Thoracic aorta (tissue), 2 donors: ENCODE data around the gene DCLRE1C. TPM values are rescaled to one million over a fixed set of nuclear protein-coding genes. Genes with fewer than 3 reads are reported as not detected.

Experiments
- ATAC-seq: fragments of 150-250 bp; one replicate; pipeline ENCODE4 v1.8.0; 2017; ENCODE audit warnings: low read depth; ENCODE audit not compliant: insufficient number of reproducible peaks, low FRiP score
- DNase-seq: peaks from one replicate; pipeline ENCODE4 v3.0.0-alpha.2; 2020; ENCODE audit warnings: low spot score
- H3K27ac ChIP-seq, 2 donors: fragments of 200-600 bp; sonication (generic); 1 replicate in 1 of 2; 2 replicates in 1 of 2; pipeline ENCODE4 v1.5.1; 2016; ENCODE audit warnings: mild to moderate bottlenecking in 2 of 2, moderate library complexity in 2 of 2
- H3K27me3 ChIP-seq: fragments of 200-600 bp; sonication (generic); replicated peaks from 2 replicates; pipeline ENCODE4 v1.6.0; 2016; ENCODE audit warnings: mild to moderate bottlenecking; ENCODE audit not compliant: insufficient read depth
- H3K36me3 ChIP-seq: fragments of 200-600 bp; sonication (generic); one replicate; pipeline ENCODE4 v1.5.1; 2016
- H3K4me1 ChIP-seq, 2 donors: fragments of 200-600 bp; sonication (generic); 1 replicate in 1 of 2; 2 replicates in 1 of 2; pipeline versions ENCODE4 v1.5.1 to v1.6.0; 2016; ENCODE audit warnings: low read depth in 2 of 2, mild to moderate bottlenecking in 1 of 2; ENCODE audit not compliant: control insufficient read depth in 1 of 2
- H3K4me3 ChIP-seq: fragments of 200-600 bp; sonication (generic); 2 replicates; pipeline ENCODE4 v1.5.1; 2016; ENCODE audit warnings: mild to moderate bottlenecking
- H3K9me3 ChIP-seq: fragments of 200-600 bp; sonication (generic); 2 replicates; pipeline ENCODE4 v1.5.1; 2016
- total RNA-seq, 2 donors: library from RNA; depleted of rRNA; stranded (reverse); fragments of >200 nt; gene quantifications; one replicate each; pipeline versions ENCODE4 v1.1.0 to v1.2.3, GENCODE V29; 2016
- TF ChIP-seq, protein P1 (sequence below): fragments of 200-600 bp; sonication (generic); IDR thresholded peaks from one replicate; pipeline ENCODE4 v1.5.1; 2019; ENCODE audit warnings: antibody characterized with exemption

Gene DCLRE1C
- total RNA-seq, 2 donors from 2014 or later: 6.9 to 9.9 TPM

- no peaks in the 10 kb centered on the region for H3K27me3 ChIP-seq
- ATAC-seq (no peak), DNase-seq (no peak)
These were observed 17.3 kb downstream of the DCLRE1C start for GRCh38 chr10:14936584-14936983.

DNA sequence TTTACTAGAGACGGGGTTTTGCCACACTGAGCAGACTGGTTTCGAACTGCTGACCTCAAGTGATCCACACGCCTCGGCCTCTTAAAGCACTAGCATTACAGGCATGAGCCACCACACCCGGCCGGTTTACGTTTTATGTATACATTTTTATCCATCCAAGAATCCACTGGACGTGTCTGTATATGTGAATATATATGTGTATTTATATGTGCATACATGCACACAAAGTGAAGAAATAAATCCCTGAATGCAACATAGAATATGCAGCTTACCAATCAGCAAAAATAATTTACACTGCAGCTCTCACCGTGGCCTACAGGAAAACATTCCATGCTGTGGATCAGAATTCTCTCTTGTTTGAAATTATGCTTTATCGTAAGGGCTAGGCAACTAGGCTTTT, 23.3 kb downstream of the DCLRE1C start:
- no peak for ATAC-seq
- no peak overlapping the region for H3K27ac ChIP-seq
- no peaks in the 10 kb centered on the region for H3K9me3 ChIP-seq
- H3K4me1 ChIP-seq: no peaks in the 10 kb centered on the region
- H3K27me3 ChIP-seq: no peaks in the 10 kb centered on the region
- DNase-seq: no peak
- no peak overlapping the region for H3K4me3 ChIP-seq
- TF ChIP-seq, protein P1, sequence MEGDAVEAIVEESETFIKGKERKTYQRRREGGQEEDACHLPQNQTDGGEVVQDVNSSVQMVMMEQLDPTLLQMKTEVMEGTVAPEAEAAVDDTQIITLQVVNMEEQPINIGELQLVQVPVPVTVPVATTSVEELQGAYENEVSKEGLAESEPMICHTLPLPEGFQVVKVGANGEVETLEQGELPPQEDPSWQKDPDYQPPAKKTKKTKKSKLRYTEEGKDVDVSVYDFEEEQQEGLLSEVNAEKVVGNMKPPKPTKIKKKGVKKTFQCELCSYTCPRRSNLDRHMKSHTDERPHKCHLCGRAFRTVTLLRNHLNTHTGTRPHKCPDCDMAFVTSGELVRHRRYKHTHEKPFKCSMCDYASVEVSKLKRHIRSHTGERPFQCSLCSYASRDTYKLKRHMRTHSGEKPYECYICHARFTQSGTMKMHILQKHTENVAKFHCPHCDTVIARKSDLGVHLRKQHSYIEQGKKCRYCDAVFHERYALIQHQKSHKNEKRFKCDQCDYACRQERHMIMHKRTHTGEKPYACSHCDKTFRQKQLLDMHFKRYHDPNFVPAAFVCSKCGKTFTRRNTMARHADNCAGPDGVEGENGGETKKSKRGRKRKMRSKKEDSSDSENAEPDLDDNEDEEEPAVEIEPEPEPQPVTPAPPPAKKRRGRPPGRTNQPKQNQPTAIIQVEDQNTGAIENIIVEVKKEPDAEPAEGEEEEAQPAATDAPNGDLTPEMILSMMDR: no peak
- H3K36me3 ChIP-seq: peaks cover 62% of the 10 kb centered on the region

More at GRCh38 chr10:14936584-14936983, 17.3 kb downstream of the DCLRE1C start:
- H3K27ac ChIP-seq: no peak overlapping the region
- no peak overlapping the region for H3K4me3 ChIP-seq
- H3K9me3 ChIP-seq: no peaks in the 10 kb centered on the region
- TF ChIP-seq, protein P1: no peak
- no peaks in the 10 kb centered on the region for H3K4me1 ChIP-seq
- peaks cover 30% of the 10 kb centered on the region for H3K36me3 ChIP-seq

DNA sequence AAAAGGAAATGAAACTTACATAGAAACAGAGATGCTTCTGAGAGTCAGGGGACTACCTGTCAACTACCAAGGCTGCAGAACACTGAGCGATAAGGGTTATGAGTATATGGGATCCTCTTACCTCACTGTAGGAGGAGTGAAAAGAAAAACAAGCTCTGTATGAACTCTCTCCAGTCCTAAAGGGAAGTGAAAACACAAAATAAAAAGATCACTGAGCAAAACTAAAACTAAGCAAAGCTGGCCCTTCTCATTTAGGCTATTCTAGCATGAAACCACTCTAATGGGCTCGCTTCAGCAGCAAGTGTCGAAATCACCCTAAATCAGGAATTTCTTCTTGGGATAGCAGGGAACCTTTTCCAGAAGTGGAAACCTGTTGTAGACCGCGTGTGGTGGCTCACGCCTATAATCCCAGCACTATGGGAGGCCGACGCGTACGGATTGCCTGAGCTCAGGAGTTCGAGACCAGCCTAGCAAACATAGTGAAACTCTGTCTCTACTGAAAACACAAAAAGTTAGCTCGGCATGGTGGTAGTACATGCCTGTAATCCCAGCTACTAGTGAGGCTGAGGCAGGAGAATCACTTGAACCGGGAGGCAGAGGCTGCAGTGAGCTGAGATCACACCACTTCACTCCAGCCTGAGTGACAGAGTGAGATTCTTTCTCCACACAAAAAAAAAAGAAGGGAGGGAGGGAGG, 27.0 kb downstream of the DCLRE1C start:
- TF ChIP-seq, protein P1: no peak
- Histone ChIP-seq H3K36me3 (peaks cover 46% of the 10 kb centered on the region), H3K9me3 (no peaks in the 10 kb centered on the region), H3K27ac (no peak overlapping the region), H3K4me3 (no peak overlapping the region), H3K4me1 (no peaks in the 10 kb centered on the region), H3K27me3 (no peaks in the 10 kb centered on the region)
- no peak for DNase-seq
- ATAC-seq: no peak

- H3K27ac ChIP-seq: no peak overlapping the region
- no peaks in the 10 kb centered on the region for H3K4me1 ChIP-seq
- H3K36me3 ChIP-seq: peaks cover 42% of the 10 kb centered on the region
- no peak for ATAC-seq
- H3K4me3 ChIP-seq: no peak overlapping the region
- H3K9me3 ChIP-seq: no peaks in the 10 kb centered on the region
- TF ChIP-seq, protein P1: no peak
- no peak for DNase-seq
- H3K27me3 ChIP-seq: no peaks in the 10 kb centered on the region
These were observed 27.8 kb downstream of the DCLRE1C start for GRCh38 chr10:14926061-14926470.

DNA sequence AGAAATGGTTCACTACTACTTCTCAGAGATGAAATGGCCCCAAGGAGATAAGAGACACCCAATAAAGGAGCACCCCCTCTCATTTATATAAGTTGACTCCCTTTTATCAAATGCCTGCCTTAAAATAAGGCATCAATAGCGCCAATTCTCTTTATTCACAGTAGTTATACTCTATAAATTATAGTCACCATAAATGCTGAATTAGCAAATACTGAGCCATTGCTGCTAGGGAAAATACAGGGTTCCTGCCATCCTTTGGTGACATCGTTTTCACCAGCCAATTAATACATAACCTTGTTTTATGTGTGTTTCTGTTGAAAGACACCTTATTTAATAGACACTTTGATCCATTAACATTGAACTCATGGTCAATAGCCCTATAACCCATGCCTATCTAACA, 28.6 kb downstream of the DCLRE1C start:
- no peaks in the 10 kb centered on the region for H3K27me3 ChIP-seq
- TF ChIP-seq, protein P1: no peak
- DNase-seq (no peak), ATAC-seq (no peak)
- H3K27ac ChIP-seq: no peak overlapping the region
- H3K4me1 ChIP-seq: no peaks in the 10 kb centered on the region
- H3K36me3 ChIP-seq: peaks cover 36% of the 10 kb centered on the region
- no peaks in the 10 kb centered on the region for H3K9me3 ChIP-seq
- H3K4me3 ChIP-seq: no peak overlapping the region
